ENCODE measurements around the gene NBAS.

The NBAS gene

GRCh38 chr2:15591373-15591691 is 30.2 kb upstream of the NBAS start:
- DNase-seq, result no peak

DNA sequence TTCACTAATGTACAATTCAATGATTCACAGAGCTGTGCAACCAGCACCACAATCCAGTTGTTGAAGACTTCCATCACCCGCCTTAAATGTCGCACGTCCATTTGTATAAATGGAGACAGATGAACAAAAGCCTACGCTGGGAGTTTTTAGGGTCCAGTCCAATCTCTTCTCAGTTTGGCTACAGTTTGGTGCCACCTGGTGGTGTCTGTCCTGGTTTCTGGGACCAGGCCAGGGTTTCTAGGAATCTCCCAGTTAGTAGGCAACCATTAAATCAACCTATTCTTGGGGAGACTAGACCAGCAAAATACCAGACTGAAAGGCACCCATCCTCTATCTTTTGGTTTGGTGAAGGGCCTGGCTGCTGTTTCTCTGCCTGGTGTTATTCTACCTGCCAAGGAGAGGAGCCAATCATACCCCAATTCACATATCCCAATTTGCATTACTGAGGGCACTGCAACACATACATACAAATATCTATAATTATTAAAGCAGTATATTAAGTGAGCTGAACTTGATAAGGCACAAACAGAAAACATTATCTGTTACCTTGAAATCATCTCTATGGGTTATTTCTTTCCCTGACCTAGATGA is 27.3 kb upstream of the NBAS start:
- peak; percentile 66 for DNase-seq

GRCh38 chr2:15584767-15585469 is 23.8 kb upstream of the NBAS start:
- DNase-seq, result peak; percentile 6

DNA sequence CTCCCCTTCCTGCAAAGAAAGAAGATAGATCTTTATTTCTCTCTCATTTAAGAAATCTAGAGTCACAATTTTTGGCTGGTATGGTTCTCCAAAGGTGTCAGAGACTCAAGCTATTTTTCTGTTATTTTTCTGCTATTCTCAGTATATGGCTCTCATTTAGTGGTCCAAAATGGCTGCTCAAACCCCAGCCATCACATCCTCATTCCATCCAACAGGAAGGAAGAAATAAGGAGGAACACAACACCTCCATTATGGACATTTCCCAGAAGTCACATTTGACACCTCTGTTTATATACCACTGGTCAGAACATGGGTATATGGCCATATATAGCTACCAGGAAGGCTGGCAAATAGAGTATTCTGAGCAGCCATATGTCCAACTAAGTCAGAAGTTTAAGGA is 23.2 kb upstream of the NBAS start:
- DNase-seq, result no peak

DNA sequence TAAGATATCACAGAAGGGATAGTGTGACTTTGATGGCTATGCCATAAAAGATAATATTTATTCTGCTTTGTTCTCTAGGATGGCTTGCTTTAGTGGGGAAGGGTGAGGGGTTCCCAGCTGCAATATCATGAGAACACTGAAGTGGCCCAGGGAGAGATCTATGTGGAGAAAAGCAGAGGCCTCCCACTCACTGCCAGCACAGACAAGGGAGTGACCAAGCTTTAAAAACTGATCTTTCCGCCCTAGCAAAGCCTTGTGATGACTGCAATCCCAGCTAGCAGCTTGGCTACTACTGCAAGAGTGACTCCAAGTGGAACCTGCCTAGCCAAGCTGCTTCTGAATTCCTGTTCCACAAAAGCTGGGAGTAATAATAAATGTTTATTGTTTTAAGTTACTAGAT is 22.7 kb upstream of the NBAS start:
- no peak for DNase-seq

DNA sequence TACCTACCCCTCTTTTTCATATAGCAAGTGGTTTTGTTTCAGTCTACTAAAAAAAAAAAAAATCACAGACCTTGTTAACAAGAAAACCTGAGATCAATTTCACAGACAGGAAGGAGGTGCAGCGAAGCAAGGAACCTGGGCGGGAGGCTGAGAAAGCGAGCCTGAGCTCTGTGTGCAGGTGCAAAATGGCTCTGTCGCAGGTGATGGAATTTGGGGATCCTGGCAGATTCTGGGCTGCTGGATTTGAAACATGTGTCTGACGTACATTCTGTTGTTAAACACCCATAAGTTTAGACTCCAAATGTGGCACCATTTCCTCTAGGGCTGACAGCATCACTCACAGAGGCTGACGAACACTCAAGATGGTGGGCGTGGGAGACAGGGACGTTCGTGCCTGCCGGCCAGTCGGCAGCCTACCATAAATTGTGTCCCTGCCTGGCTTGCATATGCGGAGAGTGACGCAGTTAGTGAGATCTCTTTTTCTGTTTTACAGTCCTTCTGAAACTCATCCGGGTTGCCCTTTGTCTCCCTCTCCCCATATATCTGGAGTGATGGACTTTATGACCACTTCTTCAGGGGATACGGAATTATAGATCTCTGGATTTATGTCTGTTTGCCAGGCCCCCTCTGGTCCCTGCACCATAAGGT is 21.7 kb upstream of the NBAS start:
- no peak for DNase-seq

DNA sequence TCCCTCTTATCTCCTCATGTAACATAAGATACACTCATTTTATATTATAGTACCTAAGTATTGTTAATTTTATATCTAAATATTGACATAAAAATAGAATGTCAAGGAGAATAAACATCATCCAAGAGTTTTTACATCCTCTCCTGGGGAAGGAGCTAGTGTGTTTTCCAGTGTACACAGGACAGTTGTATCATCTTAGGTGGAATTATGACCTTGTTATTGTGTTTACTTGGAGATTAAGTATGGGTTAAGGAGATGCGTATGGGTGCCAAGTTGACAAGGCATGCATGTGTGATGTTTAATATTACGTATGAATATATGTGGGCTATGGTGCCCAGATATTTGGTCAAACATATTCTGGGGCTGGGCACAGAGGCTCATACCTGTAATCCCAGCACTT is 19.3 kb upstream of the NBAS start:
- no peak for DNase-seq

- DNase-seq, result peak; percentile 4
These were observed 18.5 kb upstream of the NBAS start for GRCh38 chr2:15579641-15580040.

DNA sequence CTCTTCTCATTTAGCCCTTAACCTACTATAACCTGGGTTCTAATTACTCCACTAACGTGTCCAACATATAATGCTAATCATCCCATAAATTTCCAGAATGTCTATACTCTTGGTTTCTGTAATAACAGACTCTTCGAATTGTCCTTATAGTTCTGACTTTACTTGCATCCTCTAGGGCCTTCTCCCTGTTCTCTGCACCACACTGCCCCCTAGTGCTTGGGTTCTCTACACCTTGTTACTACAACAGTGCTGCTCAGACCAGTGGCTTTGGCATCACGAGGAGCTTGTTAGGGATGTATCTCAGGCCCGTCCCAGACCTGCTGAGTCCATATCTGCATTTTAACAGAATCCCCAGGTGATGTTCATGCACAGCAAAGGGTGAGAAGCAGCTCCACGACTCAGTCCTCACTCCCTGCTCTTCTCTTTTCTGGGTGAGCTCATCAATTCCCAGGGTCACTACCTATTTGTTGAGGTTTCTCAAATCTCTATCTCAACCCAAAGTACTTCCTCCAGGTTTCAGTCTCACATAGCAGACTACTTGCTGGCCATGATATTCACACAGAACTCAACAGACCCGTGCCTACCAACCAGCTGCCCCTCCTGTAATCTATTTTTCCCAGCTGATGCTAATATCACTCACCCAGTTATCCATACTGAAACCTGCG is 16.1 kb upstream of the NBAS start:
- DNase-seq, result peak; percentile 80

DNA sequence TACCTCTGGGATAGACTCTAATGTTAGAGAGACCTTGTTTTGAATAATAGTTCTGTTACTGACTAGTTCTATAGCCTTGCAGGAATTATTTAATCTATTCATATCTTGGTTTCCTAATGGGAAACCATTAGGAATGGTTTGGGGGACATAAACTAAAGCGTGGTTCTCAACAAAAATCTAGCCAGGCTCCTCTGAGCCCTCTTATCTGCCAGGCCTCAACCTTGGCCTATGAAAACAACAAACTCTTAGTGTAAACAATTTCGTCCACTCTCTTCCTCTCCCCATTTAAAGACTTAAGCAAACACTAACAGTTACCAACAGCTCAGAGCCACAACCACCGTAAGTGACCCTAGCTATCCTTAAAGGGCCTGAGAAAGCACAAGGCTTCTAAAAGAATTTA is 10.6 kb upstream of the NBAS start:
- no peak for DNase-seq

- DNase-seq, result no peak
These were observed 9.0 kb upstream of the NBAS start for GRCh38 chr2:15570104-15570503.

DNA sequence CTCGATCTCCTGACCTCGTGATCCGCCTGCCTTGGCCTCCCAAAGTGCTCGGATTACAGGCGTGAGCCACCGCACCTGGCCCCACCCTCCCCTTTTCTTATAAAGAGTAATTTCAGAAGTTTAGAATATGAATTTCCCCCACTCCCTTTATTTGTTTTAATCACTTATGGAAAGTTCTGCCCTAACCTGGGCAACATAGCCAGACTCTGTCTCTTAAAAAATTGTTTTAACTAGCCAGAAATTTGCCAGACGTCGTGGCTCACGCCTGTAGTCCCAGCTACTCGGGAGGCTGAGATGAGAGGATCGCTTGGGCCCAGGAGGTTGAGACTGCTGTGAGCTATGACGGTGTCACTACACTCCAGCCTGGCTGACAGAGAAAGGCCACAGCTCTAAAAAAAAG is 7.7 kb upstream of the NBAS start:
- DNase-seq, result no peak

DNA sequence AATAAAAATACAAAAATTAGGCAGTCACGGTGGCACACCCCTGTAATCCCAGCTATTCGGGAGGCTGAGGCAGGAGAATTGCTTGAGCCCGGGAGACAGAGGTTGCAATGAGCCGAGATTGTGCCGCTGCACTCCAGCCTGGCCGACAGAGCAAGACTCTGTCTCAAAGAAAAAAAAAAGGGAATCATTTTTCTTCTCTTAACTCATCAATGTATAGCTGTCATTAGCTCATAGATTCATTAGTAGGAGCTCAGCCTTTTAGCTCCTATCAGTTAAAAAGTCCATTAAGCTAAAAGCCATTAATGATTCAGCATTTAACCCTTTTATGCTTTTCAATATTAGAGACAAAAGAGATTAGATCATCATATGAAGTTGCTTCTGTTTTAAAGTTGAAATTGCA is 5.8 kb upstream of the NBAS start:
- no peak for DNase-seq

- DNase-seq, result no peak
These were observed 5.0 kb upstream of the NBAS start for GRCh38 chr2:15565994-15566671.

GRCh38 chr2:15565392-15565791 is 4.3 kb upstream of the NBAS start:
- no peak for DNase-seq

- no peak for DNase-seq
These were observed 2.3 kb upstream of the NBAS start for GRCh38 chr2:15563227-15564100.

GRCh38 chr2:15562354-15563031 is 1.4 kb upstream of the NBAS start:
- DNase-seq, result no peak

- peak; percentile 33 for DNase-seq
These were observed 625 bp upstream of the NBAS start for GRCh38 chr2:15561574-15562344.

- peak; percentile 21 for DNase-seq
These were observed 770 bp downstream of the NBAS start for GRCh38 chr2:15560140-15560987.

Data from fibroblast of skin of scalp (primary cell).